ENCODE data around the gene POLR3E. TPM values are rescaled to one million over a fixed set of nuclear protein-coding genes. Genes with fewer than 3 reads are reported as not detected.
A peak's percentile ranks its signal among the peaks of the same experiment; 100 is the strongest.

POLR3E gene
- total RNA-seq, 1 experiment from 2014 or later, result 70.8 TPM

DNA sequence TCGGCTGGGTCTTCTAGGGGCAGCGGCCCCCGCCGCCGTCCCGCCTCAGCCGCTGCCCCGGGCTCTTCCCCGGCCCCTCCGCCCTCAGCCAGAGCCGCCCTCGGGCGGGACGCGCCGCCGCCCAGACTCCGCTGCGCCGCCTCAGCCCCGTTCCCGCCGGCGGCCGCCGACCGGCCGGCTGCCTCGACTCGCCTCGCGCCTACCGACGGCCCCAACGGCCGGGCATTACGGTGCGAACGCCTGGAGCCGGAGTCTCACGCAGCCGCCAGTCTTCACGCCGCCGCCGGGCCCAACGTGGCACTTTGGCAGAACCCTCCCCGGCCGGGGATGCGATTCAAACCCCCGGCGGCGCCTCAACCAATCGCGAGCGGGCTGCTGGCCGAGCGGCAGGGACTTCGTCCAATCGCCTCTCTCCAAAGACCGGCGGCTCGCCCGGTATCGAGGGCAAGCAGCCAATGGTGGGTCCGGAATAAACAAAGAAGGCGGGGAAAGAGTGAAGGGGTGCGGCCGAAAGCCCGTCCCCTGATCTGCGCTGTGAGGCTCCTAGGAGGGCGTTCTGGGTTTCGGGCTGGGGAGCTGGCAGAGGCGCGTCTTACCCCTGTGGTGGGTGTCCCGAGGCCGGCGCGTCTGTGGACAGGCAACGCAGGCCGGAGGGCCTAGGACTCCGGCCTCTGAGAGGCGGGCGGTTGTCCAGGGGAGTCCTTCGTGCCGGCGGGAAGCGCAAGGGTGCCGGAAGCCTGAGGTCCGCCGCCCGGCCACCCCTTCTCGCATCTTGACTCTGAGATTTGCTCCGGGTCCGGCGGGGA is 77.3 kb downstream of the POLR3E start, which contains the start of gene CDR2:
Gene CDR2 (minus strand): TSS at position 309 of the 806 bp plus-strand sequence. CDS start 310 bp downstream, outside the sequence.
- TF ChIP-seq, protein P1, sequence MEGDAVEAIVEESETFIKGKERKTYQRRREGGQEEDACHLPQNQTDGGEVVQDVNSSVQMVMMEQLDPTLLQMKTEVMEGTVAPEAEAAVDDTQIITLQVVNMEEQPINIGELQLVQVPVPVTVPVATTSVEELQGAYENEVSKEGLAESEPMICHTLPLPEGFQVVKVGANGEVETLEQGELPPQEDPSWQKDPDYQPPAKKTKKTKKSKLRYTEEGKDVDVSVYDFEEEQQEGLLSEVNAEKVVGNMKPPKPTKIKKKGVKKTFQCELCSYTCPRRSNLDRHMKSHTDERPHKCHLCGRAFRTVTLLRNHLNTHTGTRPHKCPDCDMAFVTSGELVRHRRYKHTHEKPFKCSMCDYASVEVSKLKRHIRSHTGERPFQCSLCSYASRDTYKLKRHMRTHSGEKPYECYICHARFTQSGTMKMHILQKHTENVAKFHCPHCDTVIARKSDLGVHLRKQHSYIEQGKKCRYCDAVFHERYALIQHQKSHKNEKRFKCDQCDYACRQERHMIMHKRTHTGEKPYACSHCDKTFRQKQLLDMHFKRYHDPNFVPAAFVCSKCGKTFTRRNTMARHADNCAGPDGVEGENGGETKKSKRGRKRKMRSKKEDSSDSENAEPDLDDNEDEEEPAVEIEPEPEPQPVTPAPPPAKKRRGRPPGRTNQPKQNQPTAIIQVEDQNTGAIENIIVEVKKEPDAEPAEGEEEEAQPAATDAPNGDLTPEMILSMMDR (IDR thresholded peaks at IDR 0.05; ENCODE audit: insufficient read depth in 1 of 2, low read depth in 1 of 2, low read length in 1 of 2, severe bottlenecking in 1 of 2, unreplicated experiment in 1 of 2), result no peak
- POLR2A ChIA-PET, result interaction anchor here (0.9 to 1.1 kb wide), 2 partner anchors 21 to 77 kb away, joined by 3 to 5 read pairs; partner anchors contain the start of gene POLR3E
- peak within 1 kb of the TSS; percentile 99 for H3K4me3 Mint-ChIP-seq (ENCODE audit: unreplicated experiment)
- no peaks in the 10 kb centered on the region for H3K27me3 Mint-ChIP-seq (ENCODE audit: insufficient read depth, unreplicated experiment)
- DNase-seq, result peak; percentile 97 to 98
- intact Hi-C loops (cut with micrococcal nuclease; ENCODE audit: unreplicated experiment), result no loop called here
- Histone ChIP-seq H3K4me1 (peaks cover 32% of the 10 kb centered on the region), H3K27me3 (replicated peaks; ENCODE audit: control insufficient read depth, insufficient read depth, low read length) (no peaks in the 10 kb centered on the region), H3K9me3 (no peaks in the 10 kb centered on the region), H3K4me3 (ENCODE audit: low read depth, low read length) (peak within 1 kb of the TSS; percentile 67), H3K36me3 (ENCODE audit: control insufficient read depth, insufficient read depth, low read length) (no peaks in the 10 kb centered on the region)
- H3K9me3 Mint-ChIP-seq (ENCODE audit: unreplicated experiment), result no peaks in the 10 kb centered on the region
- BruUV-seq (replicated peaks), result no TSS peak
- peaks cover 15% of the 10 kb centered on the region for H3K4me1 Mint-ChIP-seq (ENCODE audit: low read depth, unreplicated experiment)
- H3K36me3 Mint-ChIP-seq (ENCODE audit: insufficient read depth, unreplicated experiment), result peaks cover 30% of the 10 kb centered on the region
- peak within 1 kb of the TSS; percentile 96 for H3K27ac Mint-ChIP-seq (ENCODE audit: unreplicated experiment)
- CTCF ChIA-PET, result interaction anchor here (0.9 to 1.7 kb wide), 2 partner anchors 16 to 53 kb away, joined by 3 to 5 read pairs; no protein-coding TSS in a partner anchor

DNA sequence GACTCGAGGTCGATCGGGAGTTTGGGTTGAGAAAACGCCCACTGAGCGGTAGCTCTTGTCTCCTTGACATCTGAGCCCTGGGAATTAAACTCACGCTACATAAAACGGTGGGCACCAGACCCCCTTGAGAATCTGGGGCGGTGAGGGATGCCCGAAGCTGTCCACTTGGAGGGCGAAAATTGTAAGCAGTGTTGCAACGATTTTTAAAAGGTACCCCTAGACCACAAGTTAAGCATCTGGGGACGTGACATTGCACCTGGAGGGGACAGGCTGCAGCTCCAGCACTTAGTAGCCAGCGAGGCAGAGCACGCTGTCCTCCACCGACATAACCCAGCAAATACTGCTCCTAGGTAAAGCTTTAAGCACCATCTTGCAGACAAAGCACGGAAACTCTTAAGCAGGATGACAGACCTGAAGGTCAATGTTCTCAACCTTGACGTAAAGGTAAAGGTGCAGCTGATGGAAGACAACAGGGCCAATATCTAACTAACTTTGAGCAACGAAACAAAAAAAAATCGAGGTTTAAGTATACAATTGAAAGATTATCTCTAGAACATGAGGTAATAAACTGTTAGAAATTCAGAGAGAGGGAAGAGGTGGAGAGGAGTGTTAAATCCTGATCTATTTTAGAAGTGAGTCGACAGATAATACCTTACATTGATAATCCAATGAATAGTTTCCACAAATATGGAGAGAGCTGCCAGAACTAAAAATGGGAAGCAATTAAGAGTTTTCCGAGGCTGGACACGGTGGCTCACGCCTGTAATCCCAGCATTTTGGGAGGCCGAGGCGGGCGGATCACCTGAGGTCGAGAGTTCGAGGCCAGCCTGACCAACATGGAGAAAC is 78.1 kb downstream of the POLR3E start:
- Mint-ChIP-seq H3K27me3 (ENCODE audit: insufficient read depth, unreplicated experiment) (no peaks in the 10 kb centered on the region), H3K4me3 (ENCODE audit: unreplicated experiment) (peak overlapping the region; percentile 99), H3K9me3 (ENCODE audit: unreplicated experiment) (no peaks in the 10 kb centered on the region), H3K36me3 (ENCODE audit: insufficient read depth, unreplicated experiment) (peaks cover 30% of the 10 kb centered on the region), H3K4me1 (ENCODE audit: low read depth, unreplicated experiment) (peaks cover 15% of the 10 kb centered on the region), H3K27ac (ENCODE audit: unreplicated experiment) (peak overlapping the region; percentile 96)
- H3K9me3 ChIP-seq, result no peaks in the 10 kb centered on the region
- ChIA-PET POLR2A (interaction anchor here (0.9 to 1.1 kb wide), 2 partner anchors 22 to 78 kb away, joined by 3 to 5 read pairs; partner anchors contain the start of gene POLR3E), CTCF (interaction anchor here (0.8 to 1.7 kb wide), 3 partner anchors 10 to 54 kb away, joined by 3 to 5 read pairs (median 3); no protein-coding TSS in a partner anchor)
- intact Hi-C loops (cut with micrococcal nuclease; ENCODE audit: unreplicated experiment), result no loop called here
- H3K27me3 ChIP-seq (replicated peaks; ENCODE audit: control insufficient read depth, insufficient read depth, low read length), result no peaks in the 10 kb centered on the region
- peaks cover 24% of the 10 kb centered on the region for H3K4me1 ChIP-seq
- TF ChIP-seq, protein P1 (IDR thresholded peaks at IDR 0.05; ENCODE audit: insufficient read depth in 1 of 2, low read depth in 1 of 2, low read length in 1 of 2, severe bottlenecking in 1 of 2, unreplicated experiment in 1 of 2), result no peak
- peak overlapping the region; percentile 67 for H3K4me3 ChIP-seq (ENCODE audit: low read depth, low read length)
- H3K36me3 ChIP-seq (ENCODE audit: control insufficient read depth, insufficient read depth, low read length), result no peaks in the 10 kb centered on the region
- DNase-seq, result no peak
- TSS peak; percentile 60 for BruUV-seq (replicated peaks)
